A673 (cell line): ENCODE results near the gene CIITA. TPM values are rescaled to one million over a fixed set of nuclear protein-coding genes. Genes with fewer than 3 reads are reported as not detected.

Experiments
- BruUV-seq: library from RNA; stranded (reverse); fragments of 400-500 nt; replicated peaks from 2 replicates; lab custom pipeline; 2021; lab: Mats Ljungman, UMichigan
- CTCF ChIA-PET: fragments of 300-600 bp; sonication (Branson Sonifier 250); formaldehyde crosslinking; loops from one replicate; lab custom pipeline; 2022; ENCODE audit warnings: antibody characterized with exemption; lab: Charles Lee
- POLR2A ChIA-PET: fragments of 300-600 bp; sonication (Branson Sonifier 250); formaldehyde crosslinking; loops from one replicate; lab custom pipeline; 2022; ENCODE audit warnings: antibody characterized with exemption; ENCODE audit not compliant: low non-redundant PET; lab: Charles Lee
- DNase-seq: peaks from one replicate; pipeline ENCODE4 v3.0.0-alpha.2; 2015; ENCODE audit warnings: low spot score
- H3K27ac ChIP-seq: fragments of 200-600 bp; sonication (generic); 2 replicates; pipeline ENCODE4 v1.5.1; 2016; ENCODE audit warnings: mixed run types, low read depth, mild to moderate bottlenecking, mixed read lengths, antibody characterized with exemption, low read length; ENCODE audit not compliant: poor library complexity, severe bottlenecking
- H3K27me3 ChIP-seq: fragments of 200-600 bp; sonication (generic); replicated peaks from 2 replicates; pipeline ENCODE4 v1.6.1; 2017; ENCODE audit warnings: mixed run types, low read depth, mild to moderate bottlenecking, mixed read lengths, antibody characterized with exemption, low read length; ENCODE audit not compliant: insufficient read depth, poor library complexity
- H3K36me3 ChIP-seq: fragments of 200-600 bp; sonication (generic); 2 replicates; pipeline ENCODE4 v1.6.1; 2016; ENCODE audit warnings: mixed run types, mild to moderate bottlenecking, mixed read lengths, antibody characterized with exemption, low read length; ENCODE audit not compliant: insufficient read depth, poor library complexity, severe bottlenecking
- H3K4me1 ChIP-seq: fragments of 200-600 bp; sonication (generic); 2 replicates; pipeline ENCODE4 v1.6.1; 2017; ENCODE audit warnings: mixed run types, mild to moderate bottlenecking, mixed read lengths, antibody characterized with exemption, low read length; ENCODE audit not compliant: insufficient read depth, poor library complexity, severe bottlenecking
- H3K4me3 ChIP-seq: fragments of 200-600 bp; sonication (generic); 2 replicates; pipeline ENCODE4 v1.5.1; 2016; ENCODE audit warnings: low read depth, mixed run types, mild to moderate bottlenecking, mixed read lengths, low read length; ENCODE audit not compliant: poor library complexity, severe bottlenecking
- H3K9me3 ChIP-seq: fragments of 200-600 bp; sonication (generic); 2 replicates; pipeline ENCODE4 v1.6.1; 2016; ENCODE audit warnings: mixed run types, low read depth, mild to moderate bottlenecking, mixed read lengths, antibody characterized with exemption, low read length; ENCODE audit not compliant: poor library complexity, severe bottlenecking
- CTCF ChIP-seq: fragments of 300-800, 200-600 bp; sonication (generic); conservative IDR thresholded peaks from 2 replicates; pipeline ENCODE4 v1.5.1; 2017; ENCODE audit warnings: low read depth, mild to moderate bottlenecking, antibody characterized with exemption, low read length, moderate library complexity, mixed read lengths
- EZH2 ChIP-seq: fragments of 200-600 bp; sonication (generic); IDR thresholded peaks from 2 replicates; pipeline ENCODE4 v1.6.1; 2017; ENCODE audit warnings: borderline replicate concordance, low read depth, mild to moderate bottlenecking, mixed read lengths, antibody characterized with exemption, low read length; ENCODE audit not compliant: poor library complexity, severe bottlenecking
- intact Hi-C: fragments of 100-400 bp; cut with micrococcal nuclease; formaldehyde crosslinking; loops from one replicate; pipeline ENCODE4 v1.10.0; 2022; ENCODE audit not compliant: unreplicated experiment
- total RNA-seq: library from RNA; stranded (reverse); gene quantifications from 2 replicates; pipeline ENCODE4 v1.2.3, GENCODE V29; 2021

The CIITA gene
- total RNA-seq, 1 experiment from 2014 or later, result not detected

- TF ChIP-seq EZH2, result no peak
- TF ChIP-seq CTCF, result no peak
- CTCF ChIA-PET, result no interaction called here
- Histone ChIP-seq H3K4me1 (no peaks in the 10 kb centered on the region), H3K36me3 (no peaks in the 10 kb centered on the region), H3K27ac (no peak overlapping the region), H3K9me3 (no peaks in the 10 kb centered on the region), H3K27me3 (peaks cover 19% of the 10 kb centered on the region), H3K4me3 (no peak overlapping the region)
- no TSS peak for BruUV-seq
- POLR2A ChIA-PET, result no interaction called here
- intact Hi-C loops, result no loop called here
- no peak for DNase-seq
Measured at GRCh38 chr16:10868104-10868595, 8.9 kb upstream of the CIITA start.

- H3K27me3 ChIP-seq, result peaks cover 26% of the 10 kb centered on the region
- intact Hi-C loops, result no loop called here
- CTCF ChIA-PET, result no interaction called here
- TF ChIP-seq EZH2 (no peak), CTCF (no peak)
- no TSS peak for BruUV-seq
- H3K9me3 ChIP-seq, result no peaks in the 10 kb centered on the region
- DNase-seq, result no peak
- H3K4me3 ChIP-seq, result no peak overlapping the region
- no peak overlapping the region for H3K27ac ChIP-seq
- POLR2A ChIA-PET, result no interaction called here
- no peaks in the 10 kb centered on the region for H3K4me1 ChIP-seq
- no peaks in the 10 kb centered on the region for H3K36me3 ChIP-seq
Measured at GRCh38 chr16:10868596-10869469, 8.2 kb upstream of the CIITA start.

- intact Hi-C loops, result no loop called here
- no peaks in the 10 kb centered on the region for H3K36me3 ChIP-seq
- no TSS peak for BruUV-seq
- H3K9me3 ChIP-seq, result no peaks in the 10 kb centered on the region
- CTCF ChIA-PET, result no interaction called here
- no peak overlapping the region for H3K27ac ChIP-seq
- no peak for TF ChIP-seq EZH2
- no peak for TF ChIP-seq CTCF
- H3K27me3 ChIP-seq, result peaks cover 40% of the 10 kb centered on the region
- H3K4me3 ChIP-seq, result no peak overlapping the region
- no peak for DNase-seq
- POLR2A ChIA-PET, result no interaction called here
- H3K4me1 ChIP-seq, result no peaks in the 10 kb centered on the region
Measured at GRCh38 chr16:10870137-10870776, 6.7 kb upstream of the CIITA start.
